HCT116 (cell line): ENCODE results near the gene CACNA1C. TPM values are rescaled to one million over a fixed set of nuclear protein-coding genes. Genes with fewer than 3 reads are reported as not detected.

ENCODE experiments used
- ATAC-seq: fragments of 200-7000 bp; cut with Tn5 transposase; 2 replicates; pipeline ENCODE4 v1.9.1; 2020; ENCODE audit warnings: mild to moderate bottlenecking, moderate library complexity
- BruUV-seq: library from RNA; stranded (reverse); fragments of 400-500 nt; replicated peaks from 2 replicates; lab custom pipeline; 2021; lab: Mats Ljungman, UMichigan
- CTCF ChIA-PET: fragments of 300-600 bp; sonication (Branson Sonifier 250); formaldehyde crosslinking; loops from one replicate; lab custom pipeline; 2021; ENCODE audit warnings: antibody characterized with exemption; lab: Charles Lee
- POLR2A ChIA-PET: fragments of 300-600, 350-600 bp; sonication (Branson Sonifier 250); formaldehyde crosslinking; loops from one replicate; lab custom pipeline; 2021; ENCODE audit warnings: antibody characterized with exemption; lab: Charles Lee
- RAD21 ChIA-PET, 2 experiments: fragments of 300-600 bp; sonication (Branson Sonifier 250); formaldehyde crosslinking; loops; one replicate each; lab custom pipeline; 2023; ENCODE audit warnings: low total read pairs in 2 of 2; ENCODE audit not compliant: uncharacterized antibody in 2 of 2, unreplicated experiment in 2 of 2, low non-redundant PET in 1 of 2; lab: Charles Lee
- DNase-seq: peaks from one replicate; pipeline ENCODE4 v3.0.0-alpha.2; 2010; ENCODE audit warnings: low read depth, low spot score
- H2AFZ ChIP-seq: fragments of 200-600 bp; shearing (Covaris generic), sonication (generic); 2 replicates; pipeline ENCODE4 v1.6.1; 2017; ENCODE audit warnings: low read depth, mixed run types, mixed read lengths, antibody characterized with exemption, low read length; ENCODE audit not compliant: poor library complexity, severe bottlenecking
- H3K27ac ChIP-seq: 2 replicates; pipeline ENCODE4 v1.5.1; 2012; ENCODE audit warnings: low read depth, low read length
- H3K27me3 ChIP-seq: fragments of 200-600 bp; sonication (generic); 2 replicates; pipeline ENCODE4 v1.6.1; 2016; ENCODE audit warnings: mixed run types, low read length, mixed read lengths; ENCODE audit not compliant: insufficient read depth
- H3K36me3 ChIP-seq, 2 experiments: fragments of 200-500 bp in 1 of 2; fragments of 200-600 bp in 1 of 2; sonication (Bioruptor generic) in 1 of 2; sonication (generic) in 1 of 2; 2 replicates each; pipeline versions ENCODE4 v1.5.1 to v1.6.1; 2014 to 2016; ENCODE audit warnings: low read length in 2 of 2, inconsistent platforms in 1 of 2, mixed read lengths in 1 of 2, mixed run types in 1 of 2; ENCODE audit not compliant: insufficient read depth in 2 of 2, control insufficient read depth in 1 of 2
- H3K4me1 ChIP-seq, 2 experiments: fragments of 200-600 bp in 1 of 2; sonication (generic) in 1 of 2; 2 replicates each; pipeline versions ENCODE4 v1.5.1 to v1.6.1; 2012 to 2017; ENCODE audit warnings: low read length in 2 of 2, inconsistent platforms in 1 of 2, mild to moderate bottlenecking in 1 of 2, mixed read lengths in 1 of 2, mixed run types in 1 of 2, moderate library complexity in 1 of 2; ENCODE audit not compliant: insufficient read depth in 2 of 2, control insufficient read depth in 1 of 2
- H3K4me2 ChIP-seq: fragments of 200-600 bp; sonication (generic); 2 replicates; pipeline ENCODE4 v1.6.1; 2017; ENCODE audit warnings: mixed run types, low read length, mixed read lengths
- H3K4me3 ChIP-seq, 2 experiments: fragments of 200-600 bp in 1 of 2; sonication (generic) in 1 of 2; replicated peaks in 1 of 2; 2 replicates each; pipeline ENCODE4 v1.5.1; 2011 to 2016; ENCODE audit warnings: low read length in 2 of 2, control low read depth in 1 of 2, low read depth in 1 of 2, mild to moderate bottlenecking in 1 of 2, mixed read lengths in 1 of 2, mixed run types in 1 of 2
- H3K79me2 ChIP-seq: fragments of 200-600 bp; sonication (generic); 2 replicates; pipeline ENCODE4 v1.6.1; 2017; ENCODE audit warnings: mild to moderate bottlenecking, mixed run types, low read length, moderate library complexity, mixed read lengths; ENCODE audit not compliant: insufficient read depth
- H3K9ac ChIP-seq: fragments of 200-600 bp; sonication (generic); 2 replicates; pipeline ENCODE4 v1.6.1; 2016; ENCODE audit warnings: low read length, mixed read lengths
- H3K9me2 ChIP-seq: fragments of 200-600 bp; sonication (generic), shearing (Covaris generic); 2 replicates; pipeline ENCODE4 v1.6.1; 2017; ENCODE audit warnings: mixed run types, mild to moderate bottlenecking, moderate library complexity; ENCODE audit not compliant: insufficient read depth
- H3K9me3 ChIP-seq, 2 experiments: fragments of 200-500 bp in 1 of 2; fragments of 200-600 bp in 1 of 2; sonication (Bioruptor generic) in 1 of 2; sonication (generic) in 1 of 2; 2 replicates each; pipeline ENCODE4 v1.6.1; 2014 to 2017; ENCODE audit warnings: low read length in 2 of 2, mixed read lengths in 2 of 2, inconsistent platforms in 1 of 2, low read depth in 1 of 2, mild to moderate bottlenecking in 1 of 2, mixed run types in 1 of 2, moderate library complexity in 1 of 2; ENCODE audit not compliant: control insufficient read depth in 1 of 2, insufficient read depth in 1 of 2
- H4K20me1 ChIP-seq: fragments of 200-600 bp; sonication (generic), shearing (Covaris generic); 2 replicates; pipeline ENCODE4 v1.6.1; 2017; ENCODE audit warnings: mixed run types, mild to moderate bottlenecking, moderate library complexity; ENCODE audit not compliant: insufficient read depth
- CBX3 ChIP-seq: IDR thresholded peaks from 2 replicates; pipeline ENCODE4 v1.6.1; 2012; ENCODE audit warnings: low read depth
- CEBPB ChIP-seq: IDR thresholded peaks from 2 replicates; pipeline ENCODE4 v1.6.1; 2012; ENCODE audit warnings: low read depth
- EGR1 ChIP-seq: IDR thresholded peaks from 2 replicates; pipeline ENCODE4 v1.6.1; 2012; ENCODE audit warnings: low read depth
- EZH2phosphoT487 ChIP-seq: fragments of 200-600 bp; IDR thresholded peaks from 2 replicates; pipeline ENCODE4 v1.6.1; 2018; ENCODE audit warnings: antibody characterized with exemption, borderline replicate concordance
- FOSL1 ChIP-seq: IDR thresholded peaks from 2 replicates; pipeline ENCODE4 v1.6.1; 2012; ENCODE audit warnings: low read depth
- JUND ChIP-seq: IDR thresholded peaks from 2 replicates; pipeline ENCODE4 v1.6.1; 2012
- MAX ChIP-seq: IDR thresholded peaks from 2 replicates; pipeline ENCODE4 v1.6.1; 2012
- POLR2A ChIP-seq: IDR thresholded peaks from 2 replicates; pipeline ENCODE4 v1.7.0; 2011; ENCODE audit warnings: borderline replicate concordance; ENCODE audit not compliant: insufficient read depth, insufficient read length; ENCODE audit errors: extremely low read depth
- POLR2AphosphoS5 ChIP-seq: IDR thresholded peaks from 2 replicates; pipeline ENCODE4 v1.6.1; 2011; ENCODE audit warnings: mild to moderate bottlenecking, low read depth, low read length, moderate library complexity
- REST ChIP-seq: IDR thresholded peaks from 2 replicates; pipeline ENCODE4 v1.6.1; 2012; ENCODE audit warnings: low read depth
- SIN3A ChIP-seq: IDR thresholded peaks from 2 replicates; pipeline ENCODE4 v1.6.1; 2012; ENCODE audit warnings: low read depth
- SP1 ChIP-seq: IDR thresholded peaks from 2 replicates; pipeline ENCODE4 v1.6.1; 2012; ENCODE audit warnings: low read depth
- SRF ChIP-seq: IDR thresholded peaks from 2 replicates; pipeline ENCODE4 v1.6.1; 2012; ENCODE audit warnings: low read depth
- TCF7L2 ChIP-seq: IDR thresholded peaks from 2 replicates; pipeline ENCODE4 v1.7.0; 2011; ENCODE audit warnings: borderline replicate concordance, inconsistent platforms; ENCODE audit not compliant: insufficient read depth, insufficient read length; ENCODE audit errors: extremely low read depth
- YY1 ChIP-seq: IDR thresholded peaks from 2 replicates; pipeline ENCODE4 v1.6.1; 2011; ENCODE audit warnings: low read length, low read depth, moderate library complexity, mild to moderate bottlenecking; ENCODE audit not compliant: insufficient replicate concordance; ENCODE audit errors: extremely low read depth
- ZBTB33 ChIP-seq: IDR thresholded peaks from 2 replicates; pipeline ENCODE4 v1.6.1; 2011; ENCODE audit warnings: mild to moderate bottlenecking, low read length, moderate library complexity; ENCODE audit not compliant: insufficient replicate concordance; ENCODE audit errors: extremely low read depth
- ZFX ChIP-seq: fragments of 450-650 bp; IDR thresholded peaks from 2 replicates; pipeline ENCODE4 v1.6.1; 2017
- ZNF274 ChIP-seq: fragments of 200-500 bp; sonication (Bioruptor generic); IDR thresholded peaks from 2 replicates; pipeline ENCODE4 v1.6.1; 2014; ENCODE audit warnings: mild to moderate bottlenecking, low read depth, low read length, inconsistent platforms
- intact Hi-C: fragments of 100-400 bp; cut with micrococcal nuclease; formaldehyde crosslinking; loops from 2 replicates; pipeline ENCODE4 v1.10.0; 2022
- total RNA-seq: library from RNA; stranded (reverse); gene quantifications from one replicate; pipeline ENCODE4 v1.2.1, GENCODE V29; 2021; ENCODE audit not compliant: unreplicated experiment
- TF ChIP-seq, protein P1 (sequence below), 3 experiments: fragments of 200-600 bp in 1 of 3; sonication (generic) in 1 of 3; IDR thresholded peaks in 2 of 3; conservative IDR thresholded peaks in 1 of 3; 2 replicates each; pipeline ENCODE4 v1.5.1; 2012 to 2017; ENCODE audit warnings: low read depth in 2 of 3, low read length in 2 of 3, antibody characterized with exemption in 1 of 3, borderline replicate concordance in 1 of 3, control low read depth in 1 of 3, mild to moderate bottlenecking in 1 of 3, mixed read lengths in 1 of 3, mixed run types in 1 of 3, moderate library complexity in 1 of 3; ENCODE audit not compliant: insufficient read depth in 1 of 3
- TF ChIP-seq, protein P2 (sequence below): IDR thresholded peaks from 2 replicates; pipeline ENCODE4 v1.6.1; 2012

CACNA1C gene
- total RNA-seq, 1 experiment from 2014 or later: 0.05 TPM

DNA sequence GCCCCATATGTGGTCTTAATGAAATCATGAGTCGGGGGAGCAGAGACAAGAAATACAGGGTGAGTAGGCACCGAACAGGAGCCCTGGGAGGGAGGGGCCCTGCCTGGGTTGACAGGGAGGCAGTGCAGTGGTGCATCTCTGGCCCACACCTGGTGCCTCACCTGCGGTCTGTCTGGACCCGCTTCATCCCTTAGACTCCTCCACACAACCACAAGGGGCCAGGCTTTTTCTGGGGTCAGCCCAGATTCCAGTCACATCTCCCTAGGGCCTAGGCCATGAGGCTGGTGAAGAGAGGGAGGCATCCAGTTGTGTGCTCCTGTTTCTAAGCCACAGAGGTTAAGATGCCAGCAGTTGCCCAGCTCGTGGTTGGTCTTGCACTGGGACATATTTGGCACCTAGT, 398.7 kb downstream of the CACNA1C start:
- ATAC-seq: no peak
- DNase-seq: no peak
- Histone ChIP-seq H3K4me2 (no peak overlapping the region), H4K20me1 (no peaks in the 10 kb centered on the region), H3K9me2 (no peaks in the 10 kb centered on the region), H3K36me3 (no peaks in the 10 kb centered on the region), H3K9ac (no peak overlapping the region), H3K27me3 (peaks cover 5% of the 10 kb centered on the region; the same call in 1 of the 2 replicates), H3K9me3 (no peaks in the 10 kb centered on the region), H3K4me1 (no peaks in the 10 kb centered on the region), H3K27ac (no peak overlapping the region), H3K4me3 (no peak overlapping the region), H3K79me2 (no peaks in the 10 kb centered on the region), H2AFZ (no peak overlapping the region)
- RAD21 ChIA-PET: no interaction called here
- TF ChIP-seq SRF (no peak), ZBTB33 (no peak), ZFX (no peak), POLR2AphosphoS5 (no peak), SP1 (no peak), EZH2phosphoT487 (no peak), CEBPB (no peak), SIN3A (no peak), FOSL1 (no peak), POLR2A (no peak), MAX (no peak), YY1 (no peak), ZNF274 (no peak), JUND (no peak), TCF7L2 (no peak), EGR1 (no peak), CBX3 (no peak), REST (no peak)
- TF ChIP-seq, protein P1, sequence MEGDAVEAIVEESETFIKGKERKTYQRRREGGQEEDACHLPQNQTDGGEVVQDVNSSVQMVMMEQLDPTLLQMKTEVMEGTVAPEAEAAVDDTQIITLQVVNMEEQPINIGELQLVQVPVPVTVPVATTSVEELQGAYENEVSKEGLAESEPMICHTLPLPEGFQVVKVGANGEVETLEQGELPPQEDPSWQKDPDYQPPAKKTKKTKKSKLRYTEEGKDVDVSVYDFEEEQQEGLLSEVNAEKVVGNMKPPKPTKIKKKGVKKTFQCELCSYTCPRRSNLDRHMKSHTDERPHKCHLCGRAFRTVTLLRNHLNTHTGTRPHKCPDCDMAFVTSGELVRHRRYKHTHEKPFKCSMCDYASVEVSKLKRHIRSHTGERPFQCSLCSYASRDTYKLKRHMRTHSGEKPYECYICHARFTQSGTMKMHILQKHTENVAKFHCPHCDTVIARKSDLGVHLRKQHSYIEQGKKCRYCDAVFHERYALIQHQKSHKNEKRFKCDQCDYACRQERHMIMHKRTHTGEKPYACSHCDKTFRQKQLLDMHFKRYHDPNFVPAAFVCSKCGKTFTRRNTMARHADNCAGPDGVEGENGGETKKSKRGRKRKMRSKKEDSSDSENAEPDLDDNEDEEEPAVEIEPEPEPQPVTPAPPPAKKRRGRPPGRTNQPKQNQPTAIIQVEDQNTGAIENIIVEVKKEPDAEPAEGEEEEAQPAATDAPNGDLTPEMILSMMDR (IDR thresholded peaks at IDR 0.05 in 2 of 3, conservative IDR thresholded peaks at IDR 0.05 in 1 of 3; ENCODE audit: borderline replicate concordance in 1 of 3, insufficient read depth in 1 of 3, low read depth in 2 of 3, low read length in 2 of 3): no peak
- TF ChIP-seq, protein P2, sequence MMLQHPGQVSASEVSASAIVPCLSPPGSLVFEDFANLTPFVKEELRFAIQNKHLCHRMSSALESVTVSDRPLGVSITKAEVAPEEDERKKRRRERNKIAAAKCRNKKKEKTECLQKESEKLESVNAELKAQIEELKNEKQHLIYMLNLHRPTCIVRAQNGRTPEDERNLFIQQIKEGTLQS: no peak
- POLR2A ChIA-PET: no interaction called here
- CTCF ChIA-PET: no interaction called here
- BruUV-seq: no TSS peak
- intact Hi-C loops: no loop called here
